H1 (cell line): ENCODE measurements around the gene SLC9A3. TPM values are rescaled to one million over a fixed set of nuclear protein-coding genes. Genes with fewer than 3 reads are reported as not detected.

Experiments used
- CTCF ChIA-PET: fragments of 300-600 bp; sonication (Branson Sonifier 250); formaldehyde crosslinking; loops from one replicate; lab custom pipeline; 2021; ENCODE audit not compliant: partially characterized antibody; lab: Charles Lee
- POLR2A ChIA-PET: fragments of 300-600 bp; sonication (Branson Sonifier 250); formaldehyde crosslinking; loops from one replicate; lab custom pipeline; 2021; ENCODE audit warnings: inconsistent platforms; ENCODE audit not compliant: partially characterized antibody; lab: Charles Lee
- DNase-seq, 2 experiments: peaks; one replicate each; pipeline versions ENCODE4 v3.0.0 to v3.0.0-alpha.2; 2010 to 2022; ENCODE audit warnings: low spot score in 2 of 2, low read depth in 1 of 2, mixed read lengths in 1 of 2
- FAIRE-seq: peaks from 2 replicates; lab custom pipeline; 2011; peaks lifted over from hg19 to GRCh38; lab: Jason Lieb, UNC
- H2AFZ ChIP-seq: 2 replicates; pipeline ENCODE4 v1.8.1; 2012; ENCODE audit warnings: low read length, inconsistent platforms
- H2AK5ac ChIP-seq: 2 replicates; pipeline ENCODE4 v1.6.1; 2013; ENCODE audit warnings: low read depth, low read length
- H2BK120ac ChIP-seq: replicated peaks from 2 replicates; pipeline ENCODE3; 2013; ENCODE audit warnings: low read depth, low read length, inconsistent platforms
- H2BK12ac ChIP-seq: 2 replicates; pipeline ENCODE4 v1.6.1; 2013; ENCODE audit warnings: low read depth, low read length
- H2BK15ac ChIP-seq: 2 replicates; pipeline ENCODE4 v1.6.1; 2013; ENCODE audit warnings: low read length
- H2BK20ac ChIP-seq: 2 replicates; pipeline ENCODE4 v1.6.1; 2013; ENCODE audit warnings: low read length
- H2BK5ac ChIP-seq: 2 replicates; pipeline ENCODE4 v1.6.1; 2013; ENCODE audit warnings: low read depth, low read length
- H3K14ac ChIP-seq: 2 replicates; pipeline ENCODE4 v1.6.1; 2013; ENCODE audit warnings: inconsistent platforms; ENCODE audit not compliant: insufficient read length
- H3K18ac ChIP-seq: 2 replicates; pipeline ENCODE4 v1.6.1; 2013; ENCODE audit warnings: low read length; ENCODE audit errors: extremely low read depth
- H3K23ac ChIP-seq: 2 replicates; pipeline ENCODE4 v1.6.1; 2013; ENCODE audit warnings: inconsistent platforms; ENCODE audit not compliant: insufficient read length
- H3K23me2 ChIP-seq: 2 replicates; pipeline ENCODE4 v1.6.1; 2013; ENCODE audit warnings: low read depth, low read length
- H3K27ac ChIP-seq: 2 replicates; pipeline ENCODE4 v1.6.1; 2011; ENCODE audit warnings: low read depth, low read length, inconsistent platforms
- H3K27me3 ChIP-seq, 4 experiments: replicated peaks in 1 of 4; 1 replicate in 1 of 4; 2 replicates in 3 of 4; pipeline versions ENCODE4 v1.6.1 to v1.8.1; 2011 to 2013; ENCODE audit warnings: low read length in 3 of 4, mild to moderate bottlenecking in 3 of 4, inconsistent platforms in 2 of 4, mixed read lengths in 2 of 4, moderate library complexity in 1 of 4; ENCODE audit not compliant: control insufficient read depth in 3 of 4, insufficient read depth in 3 of 4; ENCODE audit errors: extremely low read depth in 1 of 4
- H3K36me3 ChIP-seq, 4 experiments: 2 replicates each; pipeline versions ENCODE4 v1.6.1 to v1.8.1; 2011 to 2013; ENCODE audit warnings: mild to moderate bottlenecking in 4 of 4, low read length in 3 of 4, moderate library complexity in 2 of 4, control low read depth in 1 of 4, inconsistent platforms in 1 of 4; ENCODE audit not compliant: insufficient read depth in 4 of 4, control insufficient read depth in 2 of 4
- H3K4ac ChIP-seq: replicated peaks from 2 replicates; pipeline ENCODE3; 2013; ENCODE audit warnings: low read length, low read depth, mixed read lengths, inconsistent platforms; ENCODE audit not compliant: insufficient read length
- H3K4me1 ChIP-seq, 4 experiments: replicated peaks in 1 of 4; 1 replicate in 1 of 4; 2 replicates in 3 of 4; pipeline versions ENCODE4 v1.6.1 to v1.8.1; 2011 to 2013; ENCODE audit warnings: low read length in 3 of 4, inconsistent platforms in 2 of 4, mixed read lengths in 1 of 4; ENCODE audit not compliant: insufficient read depth in 4 of 4, control insufficient read depth in 3 of 4
- H3K4me2 ChIP-seq, 2 experiments: 2 replicates each; pipeline versions ENCODE4 v1.6.1 to v1.8.1; 2011 to 2013; ENCODE audit warnings: low read depth in 2 of 2, low read length in 2 of 2, control low read depth in 1 of 2, inconsistent platforms in 1 of 2, mild to moderate bottlenecking in 1 of 2; ENCODE audit not compliant: insufficient read depth in 1 of 2
- H3K4me3 ChIP-seq, 4 experiments: fragments of 200-600, 300-600 bp in 1 of 4; sonication (generic), shearing (Covaris generic), sonication (Bioruptor Twin) in 1 of 4; 2 replicates each; pipeline versions ENCODE4 v1.5.1 to v1.8.1; 2011 to 2016; ENCODE audit warnings: low read length in 4 of 4, low read depth in 3 of 4, control low read depth in 2 of 4, inconsistent platforms in 2 of 4, mild to moderate bottlenecking in 2 of 4, mixed read lengths in 1 of 4, moderate library complexity in 1 of 4; ENCODE audit not compliant: insufficient read depth in 2 of 4; ENCODE audit errors: extremely low read depth in 1 of 4
- H3K56ac ChIP-seq: replicated peaks from 2 replicates; pipeline ENCODE3; 2013; ENCODE audit warnings: low read depth, mild to moderate bottlenecking, mixed read lengths, low read length, inconsistent platforms; ENCODE audit not compliant: insufficient read length
- H3K79me1 ChIP-seq: 2 replicates; pipeline ENCODE4 v1.6.1; 2013; ENCODE audit warnings: low read depth, low read length, control low read depth
- H3K79me2 ChIP-seq, 2 experiments: 2 replicates each; pipeline versions ENCODE4 v1.6.1 to v1.8.1; 2012 to 2013; ENCODE audit warnings: low read length in 2 of 2, mild to moderate bottlenecking in 2 of 2, inconsistent platforms in 1 of 2; ENCODE audit not compliant: insufficient read depth in 2 of 2, control insufficient read depth in 1 of 2
- H3K9ac ChIP-seq, 4 experiments: replicated peaks in 1 of 4; 1 replicate in 1 of 4; 2 replicates in 3 of 4; pipeline versions ENCODE4 v1.6.1 to v1.8.1; 2011 to 2013; ENCODE audit warnings: low read depth in 3 of 4, low read length in 3 of 4, control low read depth in 2 of 4, mild to moderate bottlenecking in 2 of 4, moderate library complexity in 2 of 4, inconsistent platforms in 1 of 4; ENCODE audit errors: extremely low read depth in 1 of 4
- H3K9me3 ChIP-seq, 2 experiments: 2 replicates each; pipeline versions ENCODE4 v1.6.1 to v1.8.1; 2012 to 2013; ENCODE audit warnings: mild to moderate bottlenecking in 2 of 2, moderate library complexity in 2 of 2, control low read depth in 1 of 2, inconsistent platforms in 1 of 2, low read depth in 1 of 2, low read length in 1 of 2, mixed read lengths in 1 of 2; ENCODE audit not compliant: insufficient read depth in 2 of 2
- H4K20me1 ChIP-seq, 2 experiments: replicated peaks in 1 of 2; 2 replicates each; pipeline versions ENCODE3 to v1.8.1; 2011 to 2013; ENCODE audit warnings: inconsistent platforms in 2 of 2, low read length in 2 of 2, mild to moderate bottlenecking in 1 of 2; ENCODE audit not compliant: insufficient read depth in 2 of 2, control insufficient read depth in 1 of 2
- H4K5ac ChIP-seq: 2 replicates; pipeline ENCODE4 v1.6.1; 2013; ENCODE audit warnings: low read length, low read depth, mixed read lengths, inconsistent platforms; ENCODE audit not compliant: insufficient read length
- H4K8ac ChIP-seq: 2 replicates; pipeline ENCODE4 v1.8.0; 2013; ENCODE audit warnings: mild to moderate bottlenecking, moderate library complexity, low read length, inconsistent platforms; ENCODE audit not compliant: insufficient read depth; ENCODE audit errors: extremely low read depth
- H4K91ac ChIP-seq: replicated peaks from 2 replicates; pipeline ENCODE3; 2013; ENCODE audit warnings: low read length, mixed read lengths, inconsistent platforms; ENCODE audit not compliant: insufficient read length
- CBX5 ChIP-seq: fragments of 300-800, 300-1000 bp; sonication (generic); IDR thresholded peaks from 2 replicates; pipeline ENCODE4 v1.7.1; 2016; ENCODE audit warnings: antibody characterized with exemption, low read length, low read depth
- CHD1 ChIP-seq: IDR thresholded peaks from 2 replicates; pipeline ENCODE4 v1.6.1; 2012; ENCODE audit warnings: low read depth, low read length, improper control_type of control experiment
- MAX ChIP-seq: IDR thresholded peaks from 2 replicates; pipeline ENCODE4 v1.6.1; 2012; ENCODE audit warnings: inconsistent platforms
- NRF1 ChIP-seq: IDR thresholded peaks from 2 replicates; pipeline ENCODE4 v1.6.1; 2011; ENCODE audit warnings: mild to moderate bottlenecking, low read depth, low read length, improper control_type of control experiment
- RFX5 ChIP-seq: IDR thresholded peaks from 2 replicates; pipeline ENCODE4 v1.6.1; 2011; ENCODE audit warnings: low read depth, low read length, improper control_type of control experiment, borderline replicate concordance
- SIX5 ChIP-seq: IDR thresholded peaks from 2 replicates; pipeline ENCODE4 v1.6.1; 2011; ENCODE audit warnings: mild to moderate bottlenecking, low read depth, low read length
- TEAD4 ChIP-seq: IDR thresholded peaks from 2 replicates; pipeline ENCODE4 v1.6.1; 2012; ENCODE audit warnings: low read depth, low read length, inconsistent platforms, mixed read lengths
- YY1 ChIP-seq: IDR thresholded peaks from 2 replicates; pipeline ENCODE4 v1.6.1; 2011; ENCODE audit warnings: low read depth, mild to moderate bottlenecking, low read length
- WGBS, 2 experiments: shearing (Covaris generic) in 1 of 2; methylation state at CpG; one replicate each; pipeline versions ENCODE4 v1.1.6 to v1.1.7; 2013 to 2015; ENCODE audit warnings: low lambda C conversion rate in 2 of 2, mixed read lengths in 2 of 2, inconsistent platforms in 1 of 2, low coverage in 1 of 2, missing lambda C conversion rate in 1 of 2; ENCODE audit not compliant: insufficient replicate concordance in 2 of 2, insufficient coverage in 1 of 2, insufficient read length in 1 of 2; ENCODE audit errors: extremely low coverage in 1 of 2, missing lambda C conversion rate in 1 of 2; 5-methylcytosine and 5-hydroxymethylcytosine counted together
- polyA plus RNA-seq, 7 experiments: library from polyadenylated mRNA; depleted of rRNA in 3 of 7; stranded (reverse) in 5 of 7; unstranded in 2 of 7; fragments of >200 nt in 5 of 7; fragments of 200-250 nt in 2 of 7; gene quantifications; 1 replicate in 5 of 7; 2 replicates in 1 of 7; 4 replicates in 1 of 7; pipeline versions ENCODE4 v1.2.1 to v1.2.3, GENCODE V29; 2011 to 2013; ENCODE audit warnings: missing spikeins in 2 of 7, mixed read lengths in 2 of 7
- total RNA-seq: library from RNA; stranded (reverse); fragmentation: NEBNext Ultra II Directional; extraction: Animal tissue kit (Norgen Biotek cat#: 25700); gene quantifications from 2 replicates; pipeline ENCODE4 v1.2.1, GENCODE V29; 2021
- TF ChIP-seq, protein P1 (sequence below): IDR thresholded peaks from 2 replicates; pipeline ENCODE4 v1.6.1; 2012; ENCODE audit warnings: low read length, inconsistent platforms
- TF ChIP-seq, protein P2 (sequence below): IDR thresholded peaks from 2 replicates; pipeline ENCODE4 v1.6.1; 2012; ENCODE audit warnings: inconsistent platforms

The SLC9A3 gene
- total and polyA plus RNA-seq, 2 of the 8 experiments (the other 6 are each of a cell fraction or from before 2014, with no cell fraction given) = 0.95 to 1.0 TPM

- H4K8ac ChIP-seq = no peak overlapping the region
- ChIA-PET POLR2A (interaction anchor here (1.7 kb wide), 1 partner anchor 21 kb away, joined by 5 read pairs; no protein-coding TSS in a partner anchor), CTCF (interaction anchor here (0.9 to 9.1 kb wide), 4 partner anchors 11 to 70 kb away, joined by 3 to 99 read pairs (median 4); no protein-coding TSS in a partner anchor)
- H2BK15ac ChIP-seq = no peak overlapping the region
- H3K4ac ChIP-seq = no peak overlapping the region
- no peak overlapping the region for H2AK5ac ChIP-seq
- no peaks in the 10 kb centered on the region for H3K9me3 ChIP-seq
- no peaks in the 10 kb centered on the region for H3K79me1 ChIP-seq
- no peak overlapping the region for H3K9ac ChIP-seq
- no peak overlapping the region for H3K23ac ChIP-seq
- H3K4me2 ChIP-seq = no peak overlapping the region
- no peak overlapping the region for H3K27ac ChIP-seq
- H2BK5ac ChIP-seq = no peak overlapping the region
- no peak overlapping the region for H4K5ac ChIP-seq
- H3K4me3 ChIP-seq = no peak overlapping the region
- H3K18ac ChIP-seq = no peak overlapping the region
- no peaks in the 10 kb centered on the region for H3K36me3 ChIP-seq
- H3K23me2 ChIP-seq = no peaks in the 10 kb centered on the region
- no peak for FAIRE-seq
- H3K79me2 ChIP-seq = no peaks in the 10 kb centered on the region
- H3K27me3 ChIP-seq = peaks cover 0 to 2% (median 0%) of the 10 kb centered on the region in 4 experiments; a peak in 1 of 7 replicates
- WGBS, 2 experiments = 96% methylated on average over 38 of the region's 52 CpGs; no CpG with 5 or more reads in 1 of the 2 experiments
- H2BK12ac ChIP-seq = no peak overlapping the region
- no peaks in the 10 kb centered on the region for H4K20me1 ChIP-seq
- H4K91ac ChIP-seq = no peak overlapping the region
- H2AFZ ChIP-seq = no peak overlapping the region
- H3K56ac ChIP-seq = no peak overlapping the region
- no peak overlapping the region for H3K14ac ChIP-seq
- no peak overlapping the region for H2BK20ac ChIP-seq
- H2BK120ac ChIP-seq = no peak overlapping the region
- DNase-seq = no peak
- H3K4me1 ChIP-seq = peaks cover 0 to 10% (median 3%) of the 10 kb centered on the region in 4 experiments; a peak in 3 of 7 replicates
- TF ChIP-seq, protein P1, sequence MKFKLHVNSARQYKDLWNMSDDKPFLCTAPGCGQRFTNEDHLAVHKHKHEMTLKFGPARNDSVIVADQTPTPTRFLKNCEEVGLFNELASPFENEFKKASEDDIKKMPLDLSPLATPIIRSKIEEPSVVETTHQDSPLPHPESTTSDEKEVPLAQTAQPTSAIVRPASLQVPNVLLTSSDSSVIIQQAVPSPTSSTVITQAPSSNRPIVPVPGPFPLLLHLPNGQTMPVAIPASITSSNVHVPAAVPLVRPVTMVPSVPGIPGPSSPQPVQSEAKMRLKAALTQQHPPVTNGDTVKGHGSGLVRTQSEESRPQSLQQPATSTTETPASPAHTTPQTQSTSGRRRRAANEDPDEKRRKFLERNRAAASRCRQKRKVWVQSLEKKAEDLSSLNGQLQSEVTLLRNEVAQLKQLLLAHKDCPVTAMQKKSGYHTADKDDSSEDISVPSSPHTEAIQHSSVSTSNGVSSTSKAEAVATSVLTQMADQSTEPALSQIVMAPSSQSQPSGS = no peak
- TF ChIP-seq CHD1 (no peak), YY1 (no peak), CBX5 (no peak), TEAD4 (no peak), SIX5 (no peak), RFX5 (no peak), NRF1 (no peak), MAX (no peak)
- TF ChIP-seq, protein P2, sequence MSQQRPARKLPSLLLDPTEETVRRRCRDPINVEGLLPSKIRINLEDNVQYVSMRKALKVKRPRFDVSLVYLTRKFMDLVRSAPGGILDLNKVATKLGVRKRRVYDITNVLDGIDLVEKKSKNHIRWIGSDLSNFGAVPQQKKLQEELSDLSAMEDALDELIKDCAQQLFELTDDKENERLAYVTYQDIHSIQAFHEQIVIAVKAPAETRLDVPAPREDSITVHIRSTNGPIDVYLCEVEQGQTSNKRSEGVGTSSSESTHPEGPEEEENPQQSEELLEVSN = no peak
These were observed 103.5 kb downstream of the SLC9A3 start for GRCh38 chr5:420632-421286.
